NCI-H2196 treated with DMSO at 0.1 percent for 48 hours (cell line): Measurements from ENCODE around the gene KIF19.
"Not testable (repeated sequence)": the region's sequence is repeated elsewhere in the genome, so short reads cannot be mapped to it uniquely, and the experiment has no call there.

Source experiments
- DNase-seq: peaks from one replicate; lab custom pipeline; 2025; ENCODE audit not compliant: unreplicated experiment; lab: John Stamatoyannopoulos, UW

Gene KIF19, protein sequence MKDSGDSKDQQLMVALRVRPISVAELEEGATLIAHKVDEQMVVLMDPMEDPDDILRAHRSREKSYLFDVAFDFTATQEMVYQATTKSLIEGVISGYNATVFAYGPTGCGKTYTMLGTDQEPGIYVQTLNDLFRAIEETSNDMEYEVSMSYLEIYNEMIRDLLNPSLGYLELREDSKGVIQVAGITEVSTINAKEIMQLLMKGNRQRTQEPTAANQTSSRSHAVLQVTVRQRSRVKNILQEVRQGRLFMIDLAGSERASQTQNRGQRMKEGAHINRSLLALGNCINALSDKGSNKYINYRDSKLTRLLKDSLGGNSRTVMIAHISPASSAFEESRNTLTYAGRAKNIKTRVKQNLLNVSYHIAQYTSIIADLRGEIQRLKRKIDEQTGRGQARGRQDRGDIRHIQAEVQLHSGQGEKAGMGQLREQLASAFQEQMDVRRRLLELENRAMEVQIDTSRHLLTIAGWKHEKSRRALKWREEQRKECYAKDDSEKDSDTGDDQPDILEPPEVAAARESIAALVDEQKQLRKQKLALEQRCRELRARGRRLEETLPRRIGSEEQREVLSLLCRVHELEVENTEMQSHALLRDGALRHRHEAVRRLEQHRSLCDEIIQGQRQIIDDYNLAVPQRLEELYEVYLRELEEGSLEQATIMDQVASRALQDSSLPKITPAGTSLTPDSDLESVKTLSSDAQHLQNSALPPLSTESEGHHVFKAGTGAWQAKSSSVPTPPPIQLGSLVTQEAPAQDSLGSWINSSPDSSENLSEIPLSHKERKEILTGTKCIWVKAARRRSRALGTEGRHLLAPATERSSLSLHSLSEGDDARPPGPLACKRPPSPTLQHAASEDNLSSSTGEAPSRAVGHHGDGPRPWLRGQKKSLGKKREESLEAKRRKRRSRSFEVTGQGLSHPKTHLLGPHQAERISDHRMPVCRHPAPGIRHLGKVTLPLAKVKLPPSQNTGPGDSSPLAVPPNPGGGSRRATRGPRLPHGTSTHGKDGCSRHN

DNA sequence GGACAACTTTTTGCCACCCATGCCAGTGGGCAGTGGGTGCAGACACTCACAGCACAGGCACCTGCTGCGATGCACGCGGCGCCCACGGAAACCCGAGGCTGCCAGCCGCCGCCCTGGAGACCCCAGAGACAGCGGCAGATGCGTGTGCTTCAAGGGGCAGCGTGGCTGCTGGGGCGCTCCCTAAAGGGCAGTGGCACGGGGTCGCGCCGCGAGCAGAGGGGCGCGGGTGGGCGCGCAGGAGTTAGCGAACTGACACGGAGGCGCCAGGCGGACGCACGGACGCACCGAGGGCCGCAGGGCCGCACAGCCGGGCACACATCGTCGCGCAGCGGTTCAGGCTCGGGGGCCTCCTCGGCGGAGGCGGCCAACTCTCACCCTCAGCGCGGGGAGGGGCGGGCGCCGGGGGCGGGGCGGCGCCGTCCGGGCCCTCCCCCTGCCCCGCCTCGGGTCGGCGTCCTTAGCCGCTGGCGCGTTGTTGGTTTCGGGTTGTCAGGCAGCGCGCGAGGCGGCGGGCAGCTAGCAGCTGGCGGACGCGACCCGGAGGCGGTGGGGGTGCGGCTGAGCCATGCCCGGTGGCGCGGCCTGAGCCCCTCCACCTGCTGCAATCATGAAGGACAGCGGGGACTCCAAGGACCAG, at the start of gene KIF19:
KIF19 (plus strand) TSS at position 484 of the 637 bp plus-strand sequence; CDS start at position 608, 124 bp downstream.
- DNase-seq = peak; percentile 39

GRCh38 chr17:74276541-74277009, 49.5 kb upstream of the KIF19 start:
- no peak for DNase-seq

DNA sequence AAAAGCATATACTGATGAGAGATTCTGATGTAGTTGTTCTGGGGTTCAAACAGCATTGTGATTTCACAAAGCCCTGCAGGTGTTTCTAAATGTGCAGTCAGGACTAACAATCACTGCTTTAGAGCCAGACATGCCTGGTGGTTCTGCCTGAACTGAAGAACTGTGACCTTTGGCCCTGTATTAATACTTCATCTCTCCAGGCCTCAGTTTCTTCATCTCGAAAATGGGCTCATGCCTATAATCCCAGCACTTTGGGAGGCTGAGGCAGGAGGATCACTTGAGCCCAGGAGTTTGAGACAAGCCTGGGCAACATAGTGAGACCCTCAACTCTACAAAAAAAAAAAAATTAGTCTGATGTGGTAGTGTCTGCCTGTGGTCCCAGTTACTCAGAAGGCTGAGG, 48.1 kb upstream of the KIF19 start:
- no peak for DNase-seq

- not testable (repeated sequence) for DNase-seq
Measured at GRCh38 chr17:74279617-74280016, 46.4 kb upstream of the KIF19 start.

- no peak for DNase-seq
Measured at GRCh38 chr17:74280093-74280513, 45.9 kb upstream of the KIF19 start.

- DNase-seq = no peak
Measured at GRCh38 chr17:74281799-74282198, 44.2 kb upstream of the KIF19 start.

DNA sequence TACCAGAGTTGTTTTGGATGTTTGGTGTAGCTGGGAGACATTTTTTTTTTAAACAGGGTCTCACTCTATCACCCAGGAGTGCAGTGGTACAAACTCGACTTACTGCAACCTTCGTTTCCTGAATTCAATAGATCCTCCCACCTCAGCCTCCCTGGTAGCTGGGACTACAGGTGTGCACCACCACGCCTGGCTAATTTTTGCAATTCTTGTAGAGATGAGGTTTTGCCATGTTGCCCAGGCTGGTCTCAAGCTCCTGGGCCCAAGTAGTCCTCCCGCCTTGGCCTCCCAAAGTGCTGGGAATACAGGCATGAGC, 43.8 kb upstream of the KIF19 start:
- not testable (repeated sequence) for DNase-seq

DNA sequence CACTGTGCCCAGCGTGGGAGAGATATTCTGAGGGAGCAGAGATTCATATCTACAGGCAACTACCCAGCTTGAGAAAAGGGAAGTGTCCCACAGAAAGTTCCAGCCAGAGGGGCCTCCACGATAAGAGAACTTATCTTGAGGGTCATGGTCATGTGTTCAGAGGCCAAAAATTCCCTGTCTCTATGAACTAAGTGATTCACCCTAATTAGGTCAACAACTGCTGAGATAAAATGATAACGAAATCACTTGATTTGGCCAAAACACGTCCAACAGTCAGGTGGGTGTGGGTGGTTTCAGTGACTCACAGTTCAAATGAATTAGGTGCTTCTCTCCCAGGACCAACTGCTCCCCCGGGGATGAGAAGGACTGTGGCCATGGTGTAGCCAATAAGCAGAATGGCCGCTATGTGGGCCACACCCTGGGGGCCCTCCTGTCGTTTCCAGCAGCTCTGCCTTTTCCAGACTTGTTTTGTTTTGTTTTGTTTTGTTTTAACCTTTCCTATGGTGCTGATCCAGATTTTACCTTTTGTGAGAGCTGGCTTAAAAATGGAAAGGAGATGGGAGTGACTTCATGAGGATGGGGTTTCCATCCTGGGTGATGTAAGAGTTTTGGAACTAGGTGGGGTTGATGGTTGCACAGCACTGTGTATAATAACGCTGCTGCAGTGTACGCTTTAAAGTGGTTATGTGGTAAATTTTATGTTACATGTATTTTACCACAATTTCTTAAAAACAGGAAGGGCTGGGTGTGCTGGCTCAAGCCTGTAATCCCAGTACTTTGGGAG, 43.2 kb upstream of the KIF19 start:
- DNase-seq = no peak

DNA sequence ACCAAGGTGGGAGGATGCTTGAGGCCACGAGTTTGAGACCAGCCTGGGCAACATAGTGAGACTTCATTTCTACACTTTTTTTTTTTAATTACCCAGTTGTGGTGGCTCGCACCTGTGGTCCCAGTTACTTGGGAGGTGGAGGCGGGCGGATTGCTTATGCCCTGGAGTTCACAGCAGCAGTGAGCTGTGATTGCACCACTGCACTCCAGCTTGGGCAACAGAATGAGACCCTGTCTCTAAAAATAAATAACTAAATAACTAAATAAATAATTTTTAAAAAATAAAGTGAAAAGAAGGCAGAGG, 42.7 kb upstream of the KIF19 start:
- DNase-seq = no peak

DNA sequence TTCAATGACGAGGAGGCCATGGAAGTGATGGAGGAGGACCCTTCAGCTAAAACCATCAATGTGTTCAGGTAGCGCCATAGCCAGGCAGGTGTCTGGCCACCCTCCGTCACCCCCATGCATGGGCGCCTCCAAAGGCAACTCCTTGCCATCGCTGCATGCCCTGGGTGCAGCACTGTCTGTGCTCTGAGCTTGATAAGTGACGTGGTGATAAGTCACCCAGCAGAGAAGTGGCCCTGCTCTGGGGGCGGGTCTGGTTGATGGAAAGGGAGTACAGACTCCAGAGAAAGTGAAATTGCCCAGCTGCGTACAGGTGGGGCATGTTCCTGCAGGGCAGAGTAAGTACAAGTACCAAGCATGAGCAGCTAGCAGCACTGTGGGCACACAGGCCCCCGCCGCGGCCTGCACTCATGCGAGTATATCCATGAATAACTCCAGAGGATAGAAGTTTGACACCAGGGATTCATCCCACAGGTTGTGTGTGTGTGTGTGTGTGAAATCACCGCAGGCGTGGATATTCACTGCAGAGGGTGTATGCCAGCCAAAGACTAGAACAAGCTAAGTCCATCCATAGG, 38.9 kb upstream of the KIF19 start:
- DNase-seq = no peak

- no peak for DNase-seq
Measured at GRCh38 chr17:74288785-74289184, 37.2 kb upstream of the KIF19 start.

GRCh38 chr17:74289688-74290087, 36.3 kb upstream of the KIF19 start:
- DNase-seq = no peak

DNA sequence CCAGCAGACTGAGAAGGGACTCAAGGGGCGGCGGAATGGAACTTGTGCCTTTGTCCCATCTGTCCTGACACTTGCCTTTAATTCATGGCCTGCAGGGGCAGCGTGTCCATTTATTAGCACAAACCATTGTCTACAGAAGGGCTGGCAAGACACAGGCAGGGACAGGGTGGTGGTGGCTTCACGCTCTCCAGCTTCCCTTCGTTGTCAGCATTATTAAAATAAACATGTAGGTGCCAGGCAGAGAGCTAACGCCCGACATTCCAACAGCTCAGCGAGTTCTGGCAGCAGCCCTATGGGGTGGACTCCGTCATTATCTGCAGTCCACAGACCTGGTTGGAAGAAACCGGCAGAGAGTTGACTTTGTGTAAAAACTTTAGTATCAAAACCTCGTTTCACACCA, 35.7 kb upstream of the KIF19 start:
- DNase-seq = no peak

DNA sequence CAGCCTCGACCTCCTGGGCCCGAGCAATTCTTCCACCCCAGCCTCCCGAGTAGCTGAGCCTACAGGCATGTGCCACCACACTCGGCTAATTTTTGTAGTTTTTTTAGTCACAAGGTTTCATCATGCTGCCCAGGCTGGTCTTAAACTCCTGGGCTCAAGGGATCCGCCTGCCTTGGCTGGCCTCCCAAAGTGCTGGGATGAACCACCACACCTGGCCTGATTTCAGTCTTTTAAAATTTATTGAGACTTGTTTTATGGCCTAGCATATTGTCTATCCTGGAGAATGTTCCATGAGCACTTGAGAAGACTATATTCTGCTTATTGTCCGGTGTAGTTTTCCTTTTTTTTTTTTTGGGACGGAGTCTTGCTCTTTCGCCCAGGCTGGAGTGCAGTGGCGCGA, 33.5 kb upstream of the KIF19 start:
- no peak for DNase-seq

DNA sequence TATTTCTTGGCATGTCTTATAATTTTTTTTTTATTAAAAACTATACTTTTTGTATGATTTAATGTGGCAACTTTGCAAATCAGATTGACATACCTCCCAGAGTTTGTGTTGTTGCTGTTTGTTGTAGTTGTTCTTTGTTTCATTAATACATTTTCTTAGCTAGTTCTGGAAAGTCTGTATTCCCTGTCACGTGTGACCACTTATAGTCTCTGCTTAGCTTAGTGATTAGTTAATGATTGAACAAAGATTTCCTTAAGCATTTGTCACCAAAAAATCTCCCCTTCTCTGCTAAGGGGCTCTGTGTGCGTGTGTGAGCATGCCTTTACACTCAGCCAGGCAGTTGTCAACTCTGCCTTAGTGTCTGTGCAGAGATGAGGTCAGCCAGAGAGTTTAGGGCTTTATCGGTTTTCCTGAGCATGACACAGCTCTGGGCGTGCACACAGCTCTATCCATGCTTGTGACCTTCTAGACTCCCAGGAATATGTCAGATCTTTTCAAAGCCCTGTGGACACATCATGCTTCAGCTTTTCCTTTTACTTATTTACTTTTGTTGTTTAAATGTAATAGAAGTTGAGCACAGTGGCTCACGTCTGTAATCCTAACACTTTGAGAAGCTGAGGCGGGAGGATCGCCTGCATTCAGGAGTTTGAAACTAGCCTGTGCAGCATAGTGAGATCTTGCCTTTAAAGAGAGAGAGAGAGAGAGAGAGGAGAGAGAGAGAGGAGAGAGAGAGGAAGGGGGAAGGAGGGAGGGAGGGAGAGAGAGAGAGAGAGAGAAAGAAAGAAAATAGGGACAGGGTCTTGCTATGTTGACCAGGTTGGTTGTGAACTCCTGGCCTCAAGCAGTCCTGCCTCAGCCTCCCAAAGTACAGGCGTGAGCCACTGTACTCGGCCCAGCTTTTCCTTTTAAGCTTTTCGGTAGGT, 30.1 kb upstream of the KIF19 start:
- no peak for DNase-seq

GRCh38 chr17:74296548-74296936, 29.5 kb upstream of the KIF19 start:
- DNase-seq = no peak

DNA sequence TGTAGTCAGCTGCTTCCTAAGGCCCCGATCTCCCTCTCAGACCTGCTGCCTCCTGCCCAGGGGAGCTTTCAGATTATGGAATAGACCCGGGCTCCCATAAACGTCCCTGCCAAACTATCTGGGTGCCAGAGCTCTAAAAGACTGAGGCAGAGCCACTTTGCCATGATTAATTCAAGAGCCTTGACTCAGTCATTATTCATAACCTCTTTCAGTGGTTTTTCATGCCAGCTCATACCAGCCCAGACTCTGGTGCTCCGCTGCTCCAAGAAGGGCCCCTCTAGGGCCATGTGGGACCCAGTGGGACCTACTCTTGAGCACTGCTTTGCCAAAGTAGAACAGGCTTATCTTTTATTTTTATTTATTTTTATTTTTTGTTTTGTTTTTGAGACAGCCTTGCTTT, 28.1 kb upstream of the KIF19 start:
- DNase-seq = no peak

GRCh38 chr17:74298778-74299177, 27.2 kb upstream of the KIF19 start:
- DNase-seq = no peak

GRCh38 chr17:74299226-74300009, 26.6 kb upstream of the KIF19 start:
- DNase-seq = no peak
